Measurements from ENCODE around the gene NPIPB2. TPM values are rescaled to one million over a fixed set of nuclear protein-coding genes. Genes with fewer than 3 reads are reported as not detected.

NPIPB2 gene
- total RNA-seq, 1 experiment from 2014 or later: 12.5 TPM

- H3K27me3 ChIP-seq (ENCODE audit: insufficient read depth, low read length): no peaks in the 10 kb centered on the region
- no peaks in the 10 kb centered on the region; the same call in 1 of the 2 replicates for H3K27me3 Mint-ChIP-seq (ENCODE audit: low read depth)
Observed at GRCh38 chr16:11979013-11979672, 37.3 kb upstream of the NPIPB2 start.

More at GRCh38 chr16:11979013-11979672, 37.3 kb upstream of the NPIPB2 start:
- H3K36me3 Mint-ChIP-seq (ENCODE audit: insufficient read depth in 1 of 3, low read depth in 3 of 3): peaks cover 0 to 4% (median 3%) of the 10 kb centered on the region in 3 experiments; a peak in 3 of 7 replicates
- TF ChIP-seq, protein P1, sequence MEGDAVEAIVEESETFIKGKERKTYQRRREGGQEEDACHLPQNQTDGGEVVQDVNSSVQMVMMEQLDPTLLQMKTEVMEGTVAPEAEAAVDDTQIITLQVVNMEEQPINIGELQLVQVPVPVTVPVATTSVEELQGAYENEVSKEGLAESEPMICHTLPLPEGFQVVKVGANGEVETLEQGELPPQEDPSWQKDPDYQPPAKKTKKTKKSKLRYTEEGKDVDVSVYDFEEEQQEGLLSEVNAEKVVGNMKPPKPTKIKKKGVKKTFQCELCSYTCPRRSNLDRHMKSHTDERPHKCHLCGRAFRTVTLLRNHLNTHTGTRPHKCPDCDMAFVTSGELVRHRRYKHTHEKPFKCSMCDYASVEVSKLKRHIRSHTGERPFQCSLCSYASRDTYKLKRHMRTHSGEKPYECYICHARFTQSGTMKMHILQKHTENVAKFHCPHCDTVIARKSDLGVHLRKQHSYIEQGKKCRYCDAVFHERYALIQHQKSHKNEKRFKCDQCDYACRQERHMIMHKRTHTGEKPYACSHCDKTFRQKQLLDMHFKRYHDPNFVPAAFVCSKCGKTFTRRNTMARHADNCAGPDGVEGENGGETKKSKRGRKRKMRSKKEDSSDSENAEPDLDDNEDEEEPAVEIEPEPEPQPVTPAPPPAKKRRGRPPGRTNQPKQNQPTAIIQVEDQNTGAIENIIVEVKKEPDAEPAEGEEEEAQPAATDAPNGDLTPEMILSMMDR (conservative IDR thresholded peaks at IDR 0.05): peak; percentile 20; the same call in 1 of the 3 replicates
- Histone ChIP-seq H3K79me2 (ENCODE audit: insufficient read depth, low read length) (no peaks in the 10 kb centered on the region; the same call in 1 of the 2 replicates), H2BK15ac (ENCODE audit: low read depth, low read length) (no peak overlapping the region), H2AFZ (ENCODE audit: low read length) (no peak overlapping the region), H3K56ac (ENCODE audit: insufficient read length, low read depth, low read length) (no peak overlapping the region), H2BK120ac (ENCODE audit: low read depth, low read length, poor library complexity, severe bottlenecking) (no peak overlapping the region), H3K14ac (ENCODE audit: insufficient read depth, low read length) (no peak overlapping the region), H3K4me1 (ENCODE audit: insufficient read depth, low read length) (peaks cover 3% of the 10 kb centered on the region; the same call in 1 of the 2 replicates), H3K18ac (ENCODE audit: insufficient read length, low read depth, low read length) (no peak overlapping the region), H3K23ac (ENCODE audit: insufficient read length, low read depth, low read length) (no peak overlapping the region), H2BK12ac (ENCODE audit: insufficient read length, low read depth, low read length) (no peak overlapping the region), H4K5ac (ENCODE audit: insufficient read length, low read depth, low read length) (no peak overlapping the region), H4K91ac (ENCODE audit: insufficient read length, low read depth, low read length) (no peak overlapping the region), H2BK20ac (ENCODE audit: low read depth, low read length, poor library complexity, severe bottlenecking) (no peak overlapping the region), H3K4ac (ENCODE audit: low read depth, low read length) (no peak overlapping the region), H4K20me1 (ENCODE audit: control insufficient read depth, insufficient read depth, insufficient read length) (no peaks in the 10 kb centered on the region), H3K9ac (ENCODE audit: extremely low read depth, insufficient read length, low read length) (no peak overlapping the region), H3K27ac (ENCODE audit: insufficient read length, low read depth, low read length) (no peak overlapping the region), H3K79me1 (ENCODE audit: insufficient read depth, low read depth, low read length, poor library complexity, severe bottlenecking) (no peaks in the 10 kb centered on the region), H2BK5ac (ENCODE audit: insufficient read length, low read length) (no peak overlapping the region), H4K8ac (replicated peaks; ENCODE audit: insufficient read length, low read depth, low read length) (no peak overlapping the region), H3K23me2 (ENCODE audit: insufficient read length, low read depth, low read length, poor library complexity, severe bottlenecking) (peaks cover 5% of the 10 kb centered on the region), H3T11ph (ENCODE audit: low read length) (no peak overlapping the region), H2AK5ac (ENCODE audit: insufficient read length, low read length) (no peak overlapping the region), H3K4me2 (ENCODE audit: insufficient read depth, insufficient read length, low read length) (no peak overlapping the region), H3K9me3 (ENCODE audit: control insufficient read depth, low read depth, low read length) (no peaks in the 10 kb centered on the region)
- H3K4me3 Mint-ChIP-seq: no peak overlapping the region
- H3K27ac Mint-ChIP-seq: no peak overlapping the region; a peak in 1 of 7 replicates
- H3K9me3 Mint-ChIP-seq: peaks cover 2 to 5% of the 10 kb centered on the region in 2 experiments; a peak in 2 of 5 replicates
- no CpG with 5 or more reads among the region's 9 CpGs for WGBS (ENCODE audit: extremely low coverage, insufficient read length, low lambda C conversion rate)
- peaks cover 20% of the 10 kb centered on the region in 2 experiments for H3K4me1 Mint-ChIP-seq
- DNase-seq: no peak
